ENCODE measurements around the gene PSME3IP1. TPM values are rescaled to one million over a fixed set of nuclear protein-coding genes. Genes with fewer than 3 reads are reported as not detected.

Gene PSME3IP1
- total RNA-seq, 1 donor from 2014 or later: 79.8 TPM

- no peak for ATAC-seq
- H3K27me3 ChIP-seq (ENCODE audit: low read depth): no peaks in the 10 kb centered on the region
- no peak for DNase-seq
- no peak overlapping the region for H3K27ac ChIP-seq
- no peak for TF ChIP-seq CTCF (IDR thresholded peaks at IDR 0.05)
- no peaks in the 10 kb centered on the region for H3K9me3 ChIP-seq
- peaks cover 12% of the 10 kb centered on the region for H3K4me1 ChIP-seq
- intact Hi-C loops (cut with DNase I): no loop called here
- H3K36me3 ChIP-seq: peaks cover 29% of the 10 kb centered on the region
- H3K4me3 ChIP-seq: no peak overlapping the region
Measured at GRCh38 chr16:57127037-57127763, 58.6 kb downstream of the PSME3IP1 start.

DNA sequence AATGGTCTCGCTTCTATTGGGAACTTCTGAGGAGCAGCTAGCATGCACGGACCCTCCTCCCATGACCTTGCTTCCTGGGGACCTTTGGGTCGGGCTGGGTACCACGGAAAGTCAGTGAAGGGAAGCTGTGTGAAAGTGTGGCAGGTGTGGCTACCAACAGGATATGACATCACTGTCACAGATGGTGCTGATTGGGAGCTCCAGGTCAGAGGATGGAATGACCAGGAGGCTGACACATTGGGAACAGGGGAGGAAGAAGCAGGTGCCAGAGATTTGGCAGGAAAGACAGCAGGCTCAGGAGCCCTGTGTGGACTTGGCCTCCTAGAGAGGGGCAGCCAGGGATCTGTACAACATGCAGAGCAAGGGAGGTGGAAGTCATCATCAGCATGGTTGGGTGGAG is 59.4 kb downstream of the PSME3IP1 start:
- no peak for ATAC-seq
- Histone ChIP-seq H3K27me3 (ENCODE audit: low read depth) (no peaks in the 10 kb centered on the region), H3K36me3 (peaks cover 31% of the 10 kb centered on the region), H3K9me3 (no peaks in the 10 kb centered on the region), H3K4me1 (peaks cover 8% of the 10 kb centered on the region), H3K27ac (no peak overlapping the region), H3K4me3 (no peak overlapping the region)
- intact Hi-C loops (cut with DNase I): no loop called here
- DNase-seq: no peak
- TF ChIP-seq CTCF (IDR thresholded peaks at IDR 0.05): no peak

DNA sequence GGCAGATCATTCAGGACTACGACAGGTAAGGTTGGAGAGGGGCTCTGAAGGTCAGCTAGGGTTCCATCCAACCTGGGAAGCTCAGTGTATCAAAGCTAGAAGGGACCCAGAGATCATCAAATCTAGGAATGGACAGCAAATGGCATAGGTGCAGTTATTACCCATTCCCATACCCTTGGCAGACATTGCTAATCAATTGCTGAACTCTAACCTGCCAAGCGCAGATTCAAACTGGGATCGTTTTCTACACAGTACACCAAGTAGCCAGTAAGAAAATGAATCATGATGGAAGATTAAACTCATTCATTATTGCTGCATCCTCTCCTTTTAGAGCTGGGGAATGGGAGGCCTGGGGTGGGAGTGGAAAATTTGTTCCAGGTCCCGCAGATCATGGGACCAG is 59.9 kb downstream of the PSME3IP1 start:
- no peaks in the 10 kb centered on the region for H3K9me3 ChIP-seq
- DNase-seq: no peak
- H3K27ac ChIP-seq: no peak overlapping the region
- H3K4me1 ChIP-seq: peaks cover 8% of the 10 kb centered on the region
- ATAC-seq: no peak
- no peak overlapping the region for H3K4me3 ChIP-seq
- intact Hi-C loops (cut with DNase I): no loop called here
- no peaks in the 10 kb centered on the region for H3K27me3 ChIP-seq (ENCODE audit: low read depth)
- peaks cover 34% of the 10 kb centered on the region for H3K36me3 ChIP-seq
- TF ChIP-seq CTCF (IDR thresholded peaks at IDR 0.05): no peak

GRCh38 chr16:57125376-57125775 is 60.5 kb downstream of the PSME3IP1 start:
- H3K27me3 ChIP-seq (ENCODE audit: low read depth): no peaks in the 10 kb centered on the region
- TF ChIP-seq CTCF (IDR thresholded peaks at IDR 0.05): no peak
- ATAC-seq: no peak
- no peak overlapping the region for H3K27ac ChIP-seq
- DNase-seq: no peak
- peaks cover 40% of the 10 kb centered on the region for H3K36me3 ChIP-seq
- no peak overlapping the region for H3K4me3 ChIP-seq
- intact Hi-C loops (cut with DNase I): no loop called here
- H3K4me1 ChIP-seq: peaks cover 8% of the 10 kb centered on the region
- no peaks in the 10 kb centered on the region for H3K9me3 ChIP-seq

- peak; percentile 78 to 85 for ATAC-seq
- no peak for TF ChIP-seq CTCF (IDR thresholded peaks at IDR 0.05)
- Histone ChIP-seq H3K4me3 (no peak overlapping the region), H3K27ac (peak overlapping the region; percentile 44), H3K27me3 (ENCODE audit: low read depth) (no peaks in the 10 kb centered on the region), H3K36me3 (peaks cover 53% of the 10 kb centered on the region), H3K9me3 (no peaks in the 10 kb centered on the region), H3K4me1 (peaks cover 8% of the 10 kb centered on the region)
- intact Hi-C loops (cut with DNase I): no loop called here
- no peak for DNase-seq
Measured at GRCh38 chr16:57123974-57124674, 61.7 kb downstream of the PSME3IP1 start.

Measured in lower lobe of right lung (tissue), 2 donors.